ENCODE measurements around the gene LCE3E.

DNA sequence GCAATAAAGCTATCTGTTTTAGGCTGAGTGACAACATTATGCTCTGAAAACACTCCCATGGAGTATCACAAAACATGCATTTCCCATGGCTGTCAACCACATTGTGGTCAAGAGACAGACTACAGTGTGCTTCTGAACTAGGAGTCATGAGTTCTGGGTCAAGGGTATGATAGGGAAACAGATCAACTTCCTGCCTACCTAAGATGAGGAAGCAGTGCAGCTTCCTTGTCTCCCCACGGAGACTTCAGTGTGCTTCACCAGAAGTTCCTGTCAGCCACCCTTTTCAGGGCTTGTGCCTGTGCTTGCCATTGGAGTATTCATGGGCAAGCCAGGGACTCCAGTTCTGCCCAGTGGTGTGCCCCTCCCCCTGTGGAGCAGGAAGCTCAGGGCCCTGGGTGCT is 19.9 kb downstream of the LCE3E start:
- TF ChIP-seq RAD21 (IDR thresholded peaks at IDR 0.05; ENCODE audit: low read length) (no peak), POLR2A (IDR thresholded peaks at IDR 0.05; ENCODE audit: low read depth, low read length) (no peak), MAFK (IDR thresholded peaks at IDR 0.05; ENCODE audit: low read depth, low read length) (no peak), BHLHE40 (IDR thresholded peaks at IDR 0.05; ENCODE audit: low read depth, low read length) (no peak), MXI1 (IDR thresholded peaks at IDR 0.05; ENCODE audit: borderline replicate concordance, low read depth, low read length) (no peak), RCOR1 (IDR thresholded peaks at IDR 0.05; ENCODE audit: insufficient replicate concordance, low read length) (no peak), MAZ (IDR thresholded peaks at IDR 0.05; ENCODE audit: borderline replicate concordance, low read depth, low read length) (no peak), CHD1 (IDR thresholded peaks at IDR 0.05; ENCODE audit: low read depth, low read length) (no peak), RFX5 (IDR thresholded peaks at IDR 0.05; ENCODE audit: low read depth, low read length) (no peak), CEBPB (IDR thresholded peaks at IDR 0.05; ENCODE audit: low read depth, low read length) (no peak), FOS (IDR thresholded peaks at IDR 0.05; ENCODE audit: low read depth, low read length) (no peak), SMC3 (IDR thresholded peaks at IDR 0.05; ENCODE audit: low read depth, low read length) (no peak)
- TF ChIP-seq, protein P1, sequence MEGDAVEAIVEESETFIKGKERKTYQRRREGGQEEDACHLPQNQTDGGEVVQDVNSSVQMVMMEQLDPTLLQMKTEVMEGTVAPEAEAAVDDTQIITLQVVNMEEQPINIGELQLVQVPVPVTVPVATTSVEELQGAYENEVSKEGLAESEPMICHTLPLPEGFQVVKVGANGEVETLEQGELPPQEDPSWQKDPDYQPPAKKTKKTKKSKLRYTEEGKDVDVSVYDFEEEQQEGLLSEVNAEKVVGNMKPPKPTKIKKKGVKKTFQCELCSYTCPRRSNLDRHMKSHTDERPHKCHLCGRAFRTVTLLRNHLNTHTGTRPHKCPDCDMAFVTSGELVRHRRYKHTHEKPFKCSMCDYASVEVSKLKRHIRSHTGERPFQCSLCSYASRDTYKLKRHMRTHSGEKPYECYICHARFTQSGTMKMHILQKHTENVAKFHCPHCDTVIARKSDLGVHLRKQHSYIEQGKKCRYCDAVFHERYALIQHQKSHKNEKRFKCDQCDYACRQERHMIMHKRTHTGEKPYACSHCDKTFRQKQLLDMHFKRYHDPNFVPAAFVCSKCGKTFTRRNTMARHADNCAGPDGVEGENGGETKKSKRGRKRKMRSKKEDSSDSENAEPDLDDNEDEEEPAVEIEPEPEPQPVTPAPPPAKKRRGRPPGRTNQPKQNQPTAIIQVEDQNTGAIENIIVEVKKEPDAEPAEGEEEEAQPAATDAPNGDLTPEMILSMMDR (conservative IDR thresholded peaks at IDR 0.05; ENCODE audit: low read depth, low read length), result no peak
- TF ChIP-seq, protein P2, sequence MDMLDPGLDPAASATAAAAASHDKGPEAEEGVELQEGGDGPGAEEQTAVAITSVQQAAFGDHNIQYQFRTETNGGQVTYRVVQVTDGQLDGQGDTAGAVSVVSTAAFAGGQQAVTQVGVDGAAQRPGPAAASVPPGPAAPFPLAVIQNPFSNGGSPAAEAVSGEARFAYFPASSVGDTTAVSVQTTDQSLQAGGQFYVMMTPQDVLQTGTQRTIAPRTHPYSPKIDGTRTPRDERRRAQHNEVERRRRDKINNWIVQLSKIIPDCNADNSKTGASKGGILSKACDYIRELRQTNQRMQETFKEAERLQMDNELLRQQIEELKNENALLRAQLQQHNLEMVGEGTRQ (IDR thresholded peaks at IDR 0.05; ENCODE audit: low read depth, low read length), result no peak

Measured in IMR-90 (cell line).